H1 (cell line): ENCODE results near the gene BRD9. TPM values are rescaled to one million over a fixed set of nuclear protein-coding genes. Genes with fewer than 3 reads are reported as not detected.

Experiments
- CTCF ChIA-PET: fragments of 300-600 bp; sonication (Branson Sonifier 250); formaldehyde crosslinking; loops from one replicate; lab custom pipeline; 2021; ENCODE audit not compliant: partially characterized antibody; lab: Charles Lee
- POLR2A ChIA-PET: fragments of 300-600 bp; sonication (Branson Sonifier 250); formaldehyde crosslinking; loops from one replicate; lab custom pipeline; 2021; ENCODE audit warnings: inconsistent platforms; ENCODE audit not compliant: partially characterized antibody; lab: Charles Lee
- DNase-seq, 2 experiments: peaks; one replicate each; pipeline versions ENCODE4 v3.0.0 to v3.0.0-alpha.2; 2010 to 2022; ENCODE audit warnings: low spot score in 2 of 2, low read depth in 1 of 2, mixed read lengths in 1 of 2
- FAIRE-seq: peaks from 2 replicates; lab custom pipeline; 2011; peaks lifted over from hg19 to GRCh38; lab: Jason Lieb, UNC
- H2AFZ ChIP-seq: 2 replicates; pipeline ENCODE4 v1.8.1; 2012; ENCODE audit warnings: low read length, inconsistent platforms
- H2AK5ac ChIP-seq: 2 replicates; pipeline ENCODE4 v1.6.1; 2013; ENCODE audit warnings: low read depth, low read length
- H2BK120ac ChIP-seq: replicated peaks from 2 replicates; pipeline ENCODE3; 2013; ENCODE audit warnings: low read depth, low read length, inconsistent platforms
- H2BK12ac ChIP-seq: 2 replicates; pipeline ENCODE4 v1.6.1; 2013; ENCODE audit warnings: low read depth, low read length
- H2BK15ac ChIP-seq: 2 replicates; pipeline ENCODE4 v1.6.1; 2013; ENCODE audit warnings: low read length
- H2BK20ac ChIP-seq: 2 replicates; pipeline ENCODE4 v1.6.1; 2013; ENCODE audit warnings: low read length
- H2BK5ac ChIP-seq: 2 replicates; pipeline ENCODE4 v1.6.1; 2013; ENCODE audit warnings: low read depth, low read length
- H3K14ac ChIP-seq: 2 replicates; pipeline ENCODE4 v1.6.1; 2013; ENCODE audit warnings: inconsistent platforms; ENCODE audit not compliant: insufficient read length
- H3K18ac ChIP-seq: 2 replicates; pipeline ENCODE4 v1.6.1; 2013; ENCODE audit warnings: low read length; ENCODE audit errors: extremely low read depth
- H3K23ac ChIP-seq: 2 replicates; pipeline ENCODE4 v1.6.1; 2013; ENCODE audit warnings: inconsistent platforms; ENCODE audit not compliant: insufficient read length
- H3K23me2 ChIP-seq: 2 replicates; pipeline ENCODE4 v1.6.1; 2013; ENCODE audit warnings: low read depth, low read length
- H3K27ac ChIP-seq: 2 replicates; pipeline ENCODE4 v1.6.1; 2011; ENCODE audit warnings: low read depth, low read length, inconsistent platforms
- H3K27me3 ChIP-seq, 4 experiments: replicated peaks in 1 of 4; 1 replicate in 1 of 4; 2 replicates in 3 of 4; pipeline versions ENCODE4 v1.6.1 to v1.8.1; 2011 to 2013; ENCODE audit warnings: low read length in 3 of 4, mild to moderate bottlenecking in 3 of 4, inconsistent platforms in 2 of 4, mixed read lengths in 2 of 4, moderate library complexity in 1 of 4; ENCODE audit not compliant: control insufficient read depth in 3 of 4, insufficient read depth in 3 of 4; ENCODE audit errors: extremely low read depth in 1 of 4
- H3K36me3 ChIP-seq, 4 experiments: 2 replicates each; pipeline versions ENCODE4 v1.6.1 to v1.8.1; 2011 to 2013; ENCODE audit warnings: mild to moderate bottlenecking in 4 of 4, low read length in 3 of 4, moderate library complexity in 2 of 4, control low read depth in 1 of 4, inconsistent platforms in 1 of 4; ENCODE audit not compliant: insufficient read depth in 4 of 4, control insufficient read depth in 2 of 4
- H3K4ac ChIP-seq: replicated peaks from 2 replicates; pipeline ENCODE3; 2013; ENCODE audit warnings: low read length, low read depth, mixed read lengths, inconsistent platforms; ENCODE audit not compliant: insufficient read length
- H3K4me1 ChIP-seq, 4 experiments: replicated peaks in 1 of 4; 1 replicate in 1 of 4; 2 replicates in 3 of 4; pipeline versions ENCODE4 v1.6.1 to v1.8.1; 2011 to 2013; ENCODE audit warnings: low read length in 3 of 4, inconsistent platforms in 2 of 4, mixed read lengths in 1 of 4; ENCODE audit not compliant: insufficient read depth in 4 of 4, control insufficient read depth in 3 of 4
- H3K4me2 ChIP-seq, 2 experiments: 2 replicates each; pipeline versions ENCODE4 v1.6.1 to v1.8.1; 2011 to 2013; ENCODE audit warnings: low read depth in 2 of 2, low read length in 2 of 2, control low read depth in 1 of 2, inconsistent platforms in 1 of 2, mild to moderate bottlenecking in 1 of 2; ENCODE audit not compliant: insufficient read depth in 1 of 2
- H3K4me3 ChIP-seq, 4 experiments: fragments of 200-600, 300-600 bp in 1 of 4; sonication (generic), shearing (Covaris generic), sonication (Bioruptor Twin) in 1 of 4; 2 replicates each; pipeline versions ENCODE4 v1.5.1 to v1.8.1; 2011 to 2016; ENCODE audit warnings: low read length in 4 of 4, low read depth in 3 of 4, control low read depth in 2 of 4, inconsistent platforms in 2 of 4, mild to moderate bottlenecking in 2 of 4, mixed read lengths in 1 of 4, moderate library complexity in 1 of 4; ENCODE audit not compliant: insufficient read depth in 2 of 4; ENCODE audit errors: extremely low read depth in 1 of 4
- H3K56ac ChIP-seq: replicated peaks from 2 replicates; pipeline ENCODE3; 2013; ENCODE audit warnings: low read depth, mild to moderate bottlenecking, mixed read lengths, low read length, inconsistent platforms; ENCODE audit not compliant: insufficient read length
- H3K79me1 ChIP-seq: 2 replicates; pipeline ENCODE4 v1.6.1; 2013; ENCODE audit warnings: low read depth, low read length, control low read depth
- H3K79me2 ChIP-seq, 2 experiments: 2 replicates each; pipeline versions ENCODE4 v1.6.1 to v1.8.1; 2012 to 2013; ENCODE audit warnings: low read length in 2 of 2, mild to moderate bottlenecking in 2 of 2, inconsistent platforms in 1 of 2; ENCODE audit not compliant: insufficient read depth in 2 of 2, control insufficient read depth in 1 of 2
- H3K9ac ChIP-seq, 4 experiments: replicated peaks in 1 of 4; 1 replicate in 1 of 4; 2 replicates in 3 of 4; pipeline versions ENCODE4 v1.6.1 to v1.8.1; 2011 to 2013; ENCODE audit warnings: low read depth in 3 of 4, low read length in 3 of 4, control low read depth in 2 of 4, mild to moderate bottlenecking in 2 of 4, moderate library complexity in 2 of 4, inconsistent platforms in 1 of 4; ENCODE audit errors: extremely low read depth in 1 of 4
- H3K9me3 ChIP-seq, 2 experiments: 2 replicates each; pipeline versions ENCODE4 v1.6.1 to v1.8.1; 2012 to 2013; ENCODE audit warnings: mild to moderate bottlenecking in 2 of 2, moderate library complexity in 2 of 2, control low read depth in 1 of 2, inconsistent platforms in 1 of 2, low read depth in 1 of 2, low read length in 1 of 2, mixed read lengths in 1 of 2; ENCODE audit not compliant: insufficient read depth in 2 of 2
- H4K20me1 ChIP-seq, 2 experiments: replicated peaks in 1 of 2; 2 replicates each; pipeline versions ENCODE3 to v1.8.1; 2011 to 2013; ENCODE audit warnings: inconsistent platforms in 2 of 2, low read length in 2 of 2, mild to moderate bottlenecking in 1 of 2; ENCODE audit not compliant: insufficient read depth in 2 of 2, control insufficient read depth in 1 of 2
- H4K5ac ChIP-seq: 2 replicates; pipeline ENCODE4 v1.6.1; 2013; ENCODE audit warnings: low read length, low read depth, mixed read lengths, inconsistent platforms; ENCODE audit not compliant: insufficient read length
- H4K8ac ChIP-seq: 2 replicates; pipeline ENCODE4 v1.8.0; 2013; ENCODE audit warnings: mild to moderate bottlenecking, moderate library complexity, low read length, inconsistent platforms; ENCODE audit not compliant: insufficient read depth; ENCODE audit errors: extremely low read depth
- H4K91ac ChIP-seq: replicated peaks from 2 replicates; pipeline ENCODE3; 2013; ENCODE audit warnings: low read length, mixed read lengths, inconsistent platforms; ENCODE audit not compliant: insufficient read length
- ATF2 ChIP-seq: IDR thresholded peaks from 2 replicates; pipeline ENCODE4 v1.6.1; 2012; ENCODE audit warnings: low read length, inconsistent platforms
- CBX8 ChIP-seq: fragments of 300-800, 300-1000 bp; sonication (generic); IDR thresholded peaks from 2 replicates; pipeline ENCODE4 v1.7.1; 2016; ENCODE audit warnings: low read depth, low read length, borderline replicate concordance
- CREB1 ChIP-seq: IDR thresholded peaks from 2 replicates; pipeline ENCODE4 v1.6.1; 2012; ENCODE audit warnings: inconsistent platforms
- CTBP2 ChIP-seq: IDR thresholded peaks from 2 replicates; pipeline ENCODE4 v1.7.0; 2011; ENCODE audit warnings: borderline replicate concordance, mild to moderate bottlenecking, moderate library complexity, mixed read lengths, low read length; ENCODE audit not compliant: insufficient read depth, insufficient read length
- CTCF ChIP-seq, 3 experiments: IDR thresholded peaks; 1 replicate in 2 of 3; 2 replicates in 1 of 3; pipeline versions ENCODE4 v1.5.1 to v1.6.1; 2011; ENCODE audit warnings: low read length in 3 of 3, mild to moderate bottlenecking in 3 of 3, inconsistent platforms in 2 of 3, low read depth in 1 of 3, moderate library complexity in 1 of 3; ENCODE audit not compliant: insufficient read depth in 1 of 3; ENCODE audit errors: control extremely low read depth in 1 of 3
- RBBP5 ChIP-seq: IDR thresholded peaks from 2 replicates; pipeline ENCODE4 v1.7.1; 2012; ENCODE audit warnings: low read depth, mild to moderate bottlenecking, inconsistent platforms, low read length, moderate library complexity, borderline replicate concordance
- WGBS, 2 experiments: shearing (Covaris generic) in 1 of 2; methylation state at CpG; one replicate each; pipeline versions ENCODE4 v1.1.6 to v1.1.7; 2013 to 2015; ENCODE audit warnings: low lambda C conversion rate in 2 of 2, mixed read lengths in 2 of 2, inconsistent platforms in 1 of 2, low coverage in 1 of 2, missing lambda C conversion rate in 1 of 2; ENCODE audit not compliant: insufficient replicate concordance in 2 of 2, insufficient coverage in 1 of 2, insufficient read length in 1 of 2; ENCODE audit errors: extremely low coverage in 1 of 2, missing lambda C conversion rate in 1 of 2; 5-methylcytosine and 5-hydroxymethylcytosine counted together
- polyA plus RNA-seq, 7 experiments: library from polyadenylated mRNA; depleted of rRNA in 3 of 7; stranded (reverse) in 5 of 7; unstranded in 2 of 7; fragments of >200 nt in 5 of 7; fragments of 200-250 nt in 2 of 7; gene quantifications; 1 replicate in 5 of 7; 2 replicates in 1 of 7; 4 replicates in 1 of 7; pipeline versions ENCODE4 v1.2.1 to v1.2.3, GENCODE V29; 2011 to 2013; ENCODE audit warnings: missing spikeins in 2 of 7, mixed read lengths in 2 of 7
- total RNA-seq: library from RNA; stranded (reverse); fragmentation: NEBNext Ultra II Directional; extraction: Animal tissue kit (Norgen Biotek cat#: 25700); gene quantifications from 2 replicates; pipeline ENCODE4 v1.2.1, GENCODE V29; 2021

BRD9 gene
- total and polyA plus RNA-seq, 2 of the 8 experiments (the other 6 are each of a cell fraction or from before 2014, with no cell fraction given), result 9.3 to 49.4 TPM

- Histone ChIP-seq H3K23me2 (peaks cover 6% of the 10 kb centered on the region), H3K79me2 (peaks cover 3 to 67% of the 10 kb centered on the region in 2 experiments; a peak in 3 of 4 replicates), H3K4ac (no peak overlapping the region), H3K9ac (no peak overlapping the region), H2BK5ac (no peak overlapping the region), H3K79me1 (peaks cover 8% of the 10 kb centered on the region; the same call in 1 of the 2 replicates), H3K4me2 (no peak overlapping the region), H2BK15ac (no peak overlapping the region), H4K5ac (no peak overlapping the region), H4K20me1 (peaks cover 22 to 28% of the 10 kb centered on the region in 2 experiments), H4K91ac (no peak overlapping the region), H3K4me1 (peaks cover 0 to 10% (median 3%) of the 10 kb centered on the region in 4 experiments; a peak in 6 of 7 replicates), H4K8ac (no peak overlapping the region), H3K18ac (no peak overlapping the region), H2AK5ac (no peak overlapping the region), H3K9me3 (no peaks in the 10 kb centered on the region; a peak in 1 of 4 replicates), H3K56ac (no peak overlapping the region), H3K36me3 (peaks cover 43 to 79% (median 75%) of the 10 kb centered on the region in 4 experiments), H2AFZ (no peak overlapping the region), H2BK12ac (no peak overlapping the region), H3K27ac (no peak overlapping the region), H3K4me3 (no peak overlapping the region), H3K23ac (no peak overlapping the region), H3K14ac (no peak overlapping the region), H2BK20ac (no peak overlapping the region), H2BK120ac (no peak overlapping the region), H3K27me3 (no peaks in the 10 kb centered on the region)
- DNase-seq, result no peak
- ChIA-PET CTCF (interaction anchor here (1.3 to 6.9 kb wide), 2 partner anchors 14 to 35 kb away, joined by 4 to 38 read pairs; no protein-coding TSS in a partner anchor), POLR2A (interaction anchor here (8.8 kb wide), 1 partner anchor 24 kb away, joined by 46 read pairs; no protein-coding TSS in a partner anchor)
- TF ChIP-seq CTCF (IDR thresholded peaks at IDR 0.05; ENCODE audit: control extremely low read depth in 1 of 3, insufficient read depth in 1 of 3, low read depth in 1 of 3, low read length in 3 of 3) (no peak), RBBP5 (no peak), ATF2 (no peak), CREB1 (no peak), CTBP2 (no peak), CBX8 (no peak)
- WGBS, 2 experiments, result 97% methylated on average over 14 of the region's 14 CpGs; no CpG with 5 or more reads in 1 of the 2 experiments
- FAIRE-seq, result no peak
Observed at GRCh38 chr5:887947-888637, 4.5 kb downstream of the BRD9 start.
